Kidney epithelial cell (primary cell): ENCODE measurements around the gene LETM1. TPM values are rescaled to one million over a fixed set of nuclear protein-coding genes. Genes with fewer than 3 reads are reported as not detected.
A peak's percentile ranks its signal among the peaks of the same experiment; 100 is the strongest.

Source experiments
- DNase-seq: peaks from one replicate; pipeline ENCODE4 v3.0.0-alpha.2; 2010; ENCODE audit warnings: low read depth
- H3K27me3 ChIP-seq: 2 replicates; pipeline ENCODE4 v1.6.0; 2011; ENCODE audit warnings: low read length; ENCODE audit not compliant: control insufficient read depth, insufficient read depth
- H3K36me3 ChIP-seq: 2 replicates; pipeline ENCODE4 v1.5.1; 2011; ENCODE audit warnings: low read length; ENCODE audit not compliant: control insufficient read depth, insufficient read depth
- H3K4me3 ChIP-seq: 2 replicates; pipeline ENCODE4 v1.5.1; 2011; ENCODE audit warnings: low read depth, mild to moderate bottlenecking, control low read depth, low read length
- CTCF ChIP-seq: IDR thresholded peaks from 2 replicates; pipeline ENCODE4 v1.5.1; 2011; ENCODE audit warnings: mild to moderate bottlenecking, moderate library complexity, low read length, control low read depth, inconsistent platforms; ENCODE audit not compliant: insufficient read depth, poor library complexity, severe bottlenecking
- total RNA-seq: library from RNA; depleted of rRNA; stranded (reverse); fragments of >200 nt; gene quantifications from 2 replicates; pipeline ENCODE4 v1.2.3, GENCODE V29; 2015

LETM1 gene
- total RNA-seq, 1 donor from 2014 or later = 41.5 TPM

GRCh38 chr4:1814453-1814852 is 41.5 kb downstream of the LETM1 start:
- Histone ChIP-seq H3K4me3 (no peak overlapping the region), H3K27me3 (no peaks in the 10 kb centered on the region), H3K36me3 (peaks cover 3% of the 10 kb centered on the region)
- no peak for TF ChIP-seq CTCF
- DNase-seq = no peak

- Histone ChIP-seq H3K4me3 (no peak overlapping the region), H3K36me3 (peaks cover 3% of the 10 kb centered on the region), H3K27me3 (no peaks in the 10 kb centered on the region)
- TF ChIP-seq CTCF = peak; percentile 15
- DNase-seq = no peak
Observed at GRCh38 chr4:1813915-1814314, 42.0 kb downstream of the LETM1 start.

GRCh38 chr4:1813231-1813630 is 42.7 kb downstream of the LETM1 start:
- no peak for TF ChIP-seq CTCF
- H3K36me3 ChIP-seq = peaks cover 3% of the 10 kb centered on the region
- H3K4me3 ChIP-seq = no peak overlapping the region
- H3K27me3 ChIP-seq = no peaks in the 10 kb centered on the region
- DNase-seq = no peak

- Histone ChIP-seq H3K27me3 (no peaks in the 10 kb centered on the region), H3K4me3 (no peak overlapping the region), H3K36me3 (peaks cover 3% of the 10 kb centered on the region)
- DNase-seq = no peak
- no peak for TF ChIP-seq CTCF
Observed at GRCh38 chr4:1812720-1813119, 43.2 kb downstream of the LETM1 start.

- Histone ChIP-seq H3K27me3 (no peaks in the 10 kb centered on the region), H3K4me3 (no peak overlapping the region), H3K36me3 (peaks cover under 1% of the 10 kb centered on the region)
- DNase-seq = no peak
- no peak for TF ChIP-seq CTCF
Observed at GRCh38 chr4:1810765-1811164, 45.2 kb downstream of the LETM1 start.

- no peak for DNase-seq
- H3K36me3 ChIP-seq = no peaks in the 10 kb centered on the region
- no peaks in the 10 kb centered on the region for H3K27me3 ChIP-seq
Observed at GRCh38 chr4:1809754-1810502, 46.0 kb downstream of the LETM1 start.

More at GRCh38 chr4:1809754-1810502, 46.0 kb downstream of the LETM1 start:
- peak; percentile 95 for TF ChIP-seq CTCF
- no peak overlapping the region for H3K4me3 ChIP-seq
